Ascending aorta (tissue), 2 donors: Measurements from ENCODE around the gene ADCK2. TPM values are rescaled to one million over a fixed set of nuclear protein-coding genes. Genes with fewer than 3 reads are reported as not detected.

Experiments used
- DNase-seq, 2 donors: peaks; one replicate each; pipeline ENCODE4 v3.0.0-alpha.2; 2019; ENCODE audit warnings: low spot score in 2 of 2
- H3K27ac ChIP-seq, 2 donors: fragments of 200-600 bp; sonication (generic); one replicate each; pipeline ENCODE4 v1.5.1; 2016 to 2017; ENCODE audit warnings: mild to moderate bottlenecking in 1 of 2
- H3K27me3 ChIP-seq: fragments of 200-600 bp; sonication (generic); one replicate; pipeline ENCODE4 v1.5.1; 2017
- H3K36me3 ChIP-seq, 2 donors: fragments of 200-600 bp; sonication (generic); one replicate each; pipeline ENCODE4 v1.5.1; 2016
- H3K4me1 ChIP-seq, 2 donors: fragments of 200-600 bp; sonication (generic); one replicate each; pipeline ENCODE4 v1.5.1; 2016 to 2017; ENCODE audit warnings: mild to moderate bottlenecking in 1 of 2
- H3K4me3 ChIP-seq, 2 donors: fragments of 200-600 bp; sonication (generic); one replicate each; pipeline ENCODE4 v1.5.1; 2016 to 2017; ENCODE audit warnings: mild to moderate bottlenecking in 1 of 2
- H3K9me3 ChIP-seq, 2 donors: fragments of 200-600 bp; sonication (generic); one replicate each; pipeline ENCODE4 v1.5.1; 2016
- CTCF ChIP-seq, 3 experiments: fragments of 200-600 bp in 2 of 3; fragments of 450-650 bp in 1 of 3; sonication (generic) in 2 of 3; IDR thresholded peaks; one replicate each; pipeline ENCODE4 v1.5.1; 2016 to 2019; ENCODE audit warnings: antibody characterized with exemption in 3 of 3, mild to moderate bottlenecking in 1 of 3, moderate library complexity in 1 of 3
- intact Hi-C: fragments of 100-400 bp; cut with DNase I; formaldehyde crosslinking; loops from one replicate; pipeline ENCODE4 v1.15.1; 2023
- total RNA-seq: library from RNA; depleted of rRNA; stranded (reverse); fragments of >200 nt; gene quantifications from one replicate; pipeline ENCODE4 v1.1.0, GENCODE V29; 2016

The ADCK2 gene
- total RNA-seq, 1 donor from 2014 or later = 46.1 TPM

DNA sequence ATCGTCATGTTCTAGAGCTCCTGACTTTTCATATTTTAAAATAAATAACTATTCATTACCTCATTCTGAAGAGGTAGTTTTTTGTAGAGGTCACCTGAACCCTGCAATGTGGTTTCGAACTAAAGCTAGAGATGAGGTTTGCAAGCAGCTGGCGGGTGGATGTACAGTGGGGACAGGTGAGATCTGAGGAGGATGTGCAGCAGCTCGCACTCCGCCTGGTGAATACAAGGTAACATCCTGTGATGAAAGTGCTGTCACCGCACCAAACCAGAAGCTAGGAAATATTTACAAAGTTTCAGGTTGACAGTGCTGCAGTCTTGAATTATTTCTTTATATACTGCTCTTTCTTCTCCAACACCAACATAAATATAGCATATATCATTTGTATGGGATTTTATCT lies 50.3 kb downstream of the ADCK2 start:
- no peak for DNase-seq

GRCh38 chr7:140723574-140723973 lies 50.8 kb downstream of the ADCK2 start:
- DNase-seq = no peak
- no peaks in the 10 kb centered on the region for H3K9me3 ChIP-seq
- no peaks in the 10 kb centered on the region for H3K27me3 ChIP-seq
- no peak overlapping the region for H3K4me3 ChIP-seq
- H3K36me3 ChIP-seq = peaks cover 0 to 11% of the 10 kb centered on the region in 2 donors
- no peaks in the 10 kb centered on the region for H3K4me1 ChIP-seq
- intact Hi-C loops = no loop called here
- H3K27ac ChIP-seq = no peak overlapping the region
- TF ChIP-seq CTCF (IDR thresholded peaks at IDR 0.05) = no peak

More for the DNA sequence above, 50.3 kb downstream of the ADCK2 start:
- Histone ChIP-seq H3K27me3 (no peaks in the 10 kb centered on the region), H3K9me3 (no peaks in the 10 kb centered on the region), H3K36me3 (peaks cover 0 to 11% of the 10 kb centered on the region in 2 donors), H3K27ac (no peak overlapping the region), H3K4me3 (no peak overlapping the region), H3K4me1 (no peaks in the 10 kb centered on the region)
- intact Hi-C loops = no loop called here
- no peak for TF ChIP-seq CTCF (IDR thresholded peaks at IDR 0.05)

DNA sequence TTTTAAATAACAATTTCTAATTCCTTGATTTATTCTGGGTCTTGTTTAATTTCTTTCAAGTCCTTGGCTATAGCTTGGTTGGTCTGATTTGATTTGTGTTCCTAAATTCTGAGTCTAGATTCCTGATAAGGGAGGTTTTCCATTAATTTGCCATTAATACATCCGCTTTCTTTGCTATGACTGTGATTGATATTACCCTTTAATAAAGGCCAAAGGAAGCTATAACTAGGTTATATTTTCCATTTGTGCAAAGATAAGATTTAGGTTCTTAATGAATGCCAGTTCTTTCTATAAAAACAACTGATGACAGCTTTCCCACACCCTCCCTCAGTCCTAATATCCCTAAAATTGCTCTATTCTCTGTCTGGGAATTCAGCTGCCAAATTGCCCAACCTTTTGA lies 52.0 kb downstream of the ADCK2 start:
- TF ChIP-seq CTCF (IDR thresholded peaks at IDR 0.05) = no peak
- Histone ChIP-seq H3K9me3 (no peaks in the 10 kb centered on the region), H3K4me3 (no peak overlapping the region), H3K27ac (no peak overlapping the region), H3K27me3 (no peaks in the 10 kb centered on the region), H3K4me1 (no peaks in the 10 kb centered on the region), H3K36me3 (peaks cover 0 to 11% of the 10 kb centered on the region in 2 donors)
- DNase-seq = no peak
- intact Hi-C loops = no loop called here

DNA sequence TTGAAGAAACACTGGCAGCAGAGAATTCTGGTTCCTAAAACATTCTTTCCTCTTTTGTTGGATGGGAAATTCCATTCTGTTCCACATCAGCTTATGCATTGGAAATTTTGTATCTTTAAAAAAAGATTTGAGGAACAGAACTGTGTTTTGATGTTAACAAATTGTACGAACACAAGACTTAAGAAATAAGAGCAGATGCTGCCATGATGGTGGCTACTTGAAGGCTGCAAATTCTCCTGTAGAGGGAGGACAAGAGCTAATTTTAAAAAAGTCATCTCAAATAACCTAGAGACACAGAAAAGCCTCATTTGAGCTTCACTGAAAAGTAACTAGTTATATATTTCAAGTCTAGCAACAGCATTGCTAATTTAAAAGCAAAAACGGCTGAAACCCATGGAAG lies 53.5 kb downstream of the ADCK2 start:
- DNase-seq = no peak
- H3K9me3 ChIP-seq = no peaks in the 10 kb centered on the region
- H3K4me1 ChIP-seq = no peaks in the 10 kb centered on the region
- peaks cover 0 to 13% of the 10 kb centered on the region in 2 donors for H3K36me3 ChIP-seq
- no peaks in the 10 kb centered on the region for H3K27me3 ChIP-seq
- no peak for TF ChIP-seq CTCF (IDR thresholded peaks at IDR 0.05)
- no peak overlapping the region for H3K27ac ChIP-seq
- no peak overlapping the region for H3K4me3 ChIP-seq
- intact Hi-C loops = no loop called here

- peaks cover 4 to 12% of the 10 kb centered on the region in 2 donors for H3K36me3 ChIP-seq
- H3K27me3 ChIP-seq = no peaks in the 10 kb centered on the region
- no peak overlapping the region for H3K27ac ChIP-seq
- no peaks in the 10 kb centered on the region for H3K4me1 ChIP-seq
- no peak for DNase-seq
- no peaks in the 10 kb centered on the region for H3K9me3 ChIP-seq
- TF ChIP-seq CTCF (IDR thresholded peaks at IDR 0.05) = no peak
- no peak overlapping the region for H3K4me3 ChIP-seq
- intact Hi-C loops = no loop called here
These were observed 59.7 kb downstream of the ADCK2 start for GRCh38 chr7:140732416-140732815.

- H3K4me3 ChIP-seq = no peak overlapping the region
- no peak for TF ChIP-seq CTCF (IDR thresholded peaks at IDR 0.05)
- no peaks in the 10 kb centered on the region for H3K9me3 ChIP-seq
- peaks cover 12 to 17% of the 10 kb centered on the region in 2 donors for H3K36me3 ChIP-seq
- DNase-seq = no peak
- intact Hi-C loops = no loop called here
- no peaks in the 10 kb centered on the region for H3K27me3 ChIP-seq
- H3K4me1 ChIP-seq = no peaks in the 10 kb centered on the region
- no peak overlapping the region for H3K27ac ChIP-seq
These were observed 61.4 kb downstream of the ADCK2 start for GRCh38 chr7:140734096-140734495.
